Measurements from ENCODE around the gene IFNA4. TPM values are rescaled to one million over a fixed set of nuclear protein-coding genes. Genes with fewer than 3 reads are reported as not detected.
"Not testable (repeated sequence)": the region's sequence is repeated elsewhere in the genome, so short reads cannot be mapped to it uniquely, and the experiment has no call there.

The IFNA4 gene
- total RNA-seq, 3 donors from 2014 or later (not counting 1 experiment from before 2014, with no cell fraction given), result not detected

- H3K9me3 ChIP-seq (ENCODE audit: control insufficient read depth, insufficient read depth, low read length); H3K9me3 Mint-ChIP-seq; H3K27ac ChIP-seq (ENCODE audit: low read length); H3K27me3 Mint-ChIP-seq (ENCODE audit: low read depth in 2 of 2); H3K36me3 ChIP-seq (ENCODE audit: control insufficient read depth, insufficient read depth, low read length); H3K27me3 ChIP-seq (ENCODE audit: control insufficient read depth, insufficient read depth, low read length); intact Hi-C loops (cut with micrococcal nuclease); H3K4me1 ChIP-seq (ENCODE audit: control insufficient read depth, insufficient read depth, low read length); H3K4me1 Mint-ChIP-seq; H3K36me3 Mint-ChIP-seq; H3K4me3 ChIP-seq (ENCODE audit: low read length): not testable (repeated sequence)
- TF ChIP-seq, protein P1, sequence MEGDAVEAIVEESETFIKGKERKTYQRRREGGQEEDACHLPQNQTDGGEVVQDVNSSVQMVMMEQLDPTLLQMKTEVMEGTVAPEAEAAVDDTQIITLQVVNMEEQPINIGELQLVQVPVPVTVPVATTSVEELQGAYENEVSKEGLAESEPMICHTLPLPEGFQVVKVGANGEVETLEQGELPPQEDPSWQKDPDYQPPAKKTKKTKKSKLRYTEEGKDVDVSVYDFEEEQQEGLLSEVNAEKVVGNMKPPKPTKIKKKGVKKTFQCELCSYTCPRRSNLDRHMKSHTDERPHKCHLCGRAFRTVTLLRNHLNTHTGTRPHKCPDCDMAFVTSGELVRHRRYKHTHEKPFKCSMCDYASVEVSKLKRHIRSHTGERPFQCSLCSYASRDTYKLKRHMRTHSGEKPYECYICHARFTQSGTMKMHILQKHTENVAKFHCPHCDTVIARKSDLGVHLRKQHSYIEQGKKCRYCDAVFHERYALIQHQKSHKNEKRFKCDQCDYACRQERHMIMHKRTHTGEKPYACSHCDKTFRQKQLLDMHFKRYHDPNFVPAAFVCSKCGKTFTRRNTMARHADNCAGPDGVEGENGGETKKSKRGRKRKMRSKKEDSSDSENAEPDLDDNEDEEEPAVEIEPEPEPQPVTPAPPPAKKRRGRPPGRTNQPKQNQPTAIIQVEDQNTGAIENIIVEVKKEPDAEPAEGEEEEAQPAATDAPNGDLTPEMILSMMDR (IDR thresholded peaks at IDR 0.05), result peak; percentile 61
- peak in 1 of 2 donors; percentile 49 for DNase-seq
- peak overlapping the region; percentile 47 to 59 for H3K27ac Mint-ChIP-seq
- peak; percentile 87 to 96 (median 95) for ATAC-seq
- WGBS (ENCODE audit: insufficient coverage), result 5% methylated on average over 1 of the region's 6 CpGs
- peak overlapping the region; percentile 71 for H3K4me3 Mint-ChIP-seq
These were observed 7.7 kb upstream of the IFNA4 start for GRCh38 chr9:21194867-21195776.

GRCh38 chr9:21182810-21183736 is 4.3 kb downstream of the IFNA4 start:
- H3K27me3 ChIP-seq (ENCODE audit: control insufficient read depth, insufficient read depth, low read length); H3K4me1 ChIP-seq (ENCODE audit: control insufficient read depth, insufficient read depth, low read length); H3K9me3 ChIP-seq (ENCODE audit: control insufficient read depth, insufficient read depth, low read length); intact Hi-C loops (cut with micrococcal nuclease); H3K4me3 ChIP-seq (ENCODE audit: low read length); H3K4me3 Mint-ChIP-seq; H3K27ac ChIP-seq (ENCODE audit: low read length); H3K9me3 Mint-ChIP-seq; H3K36me3 Mint-ChIP-seq; H3K36me3 ChIP-seq (ENCODE audit: control insufficient read depth, insufficient read depth, low read length): not testable (repeated sequence)
- H3K4me1 Mint-ChIP-seq, result peaks cover 5 to 12% of the 10 kb centered on the region in 2 donors
- TF ChIP-seq, protein P1 (IDR thresholded peaks at IDR 0.05), result peak; percentile 63
- ATAC-seq, result peak; percentile 88 to 91 (median 89)
- H3K27me3 Mint-ChIP-seq (ENCODE audit: low read depth in 2 of 2), result peaks cover 0 to 11% of the 10 kb centered on the region in 2 donors
- WGBS (ENCODE audit: insufficient coverage), result 24% methylated on average over 2 of the region's 4 CpGs
- peak overlapping the region in 1 of 2 donors; percentile 44 for H3K27ac Mint-ChIP-seq
- peak in 1 of 2 donors; percentile 50 for DNase-seq

- Mint-ChIP-seq H3K4me1 (no peaks in the 10 kb centered on the region), H3K27me3 (ENCODE audit: low read depth in 2 of 2) (peaks cover 6 to 11% of the 10 kb centered on the region in 2 donors), H3K36me3 (peaks cover under 1% of the 10 kb centered on the region), H3K4me3 (no peak overlapping the region), H3K9me3 (no peaks in the 10 kb centered on the region), H3K27ac (no peak overlapping the region)
- H3K36me3 ChIP-seq (ENCODE audit: control insufficient read depth, insufficient read depth, low read length), result no peaks in the 10 kb centered on the region
- intact Hi-C loops (cut with micrococcal nuclease), result no loop called here
- no peak for ATAC-seq
- 94% methylated on average over 2 of the region's 2 CpGs for WGBS (ENCODE audit: insufficient coverage)
- DNase-seq, result no peak
- no peak overlapping the region for H3K27ac ChIP-seq (ENCODE audit: low read length)
- H3K4me3 ChIP-seq (ENCODE audit: low read length), result no peak overlapping the region
- no peaks in the 10 kb centered on the region for H3K4me1 ChIP-seq (ENCODE audit: control insufficient read depth, insufficient read depth, low read length)
- H3K27me3 ChIP-seq (ENCODE audit: control insufficient read depth, insufficient read depth, low read length), result no peaks in the 10 kb centered on the region
- no peaks in the 10 kb centered on the region for H3K9me3 ChIP-seq (ENCODE audit: control insufficient read depth, insufficient read depth, low read length)
- TF ChIP-seq, protein P1 (IDR thresholded peaks at IDR 0.05), result no peak
These were observed 12.7 kb downstream of the IFNA4 start for GRCh38 chr9:21174671-21175070.
